GM18951 (cell line): ENCODE results near the gene FSHR.

Experiments
- POLR2A ChIP-seq: IDR thresholded peaks from 4 replicates; pipeline ENCODE4 v1.6.1; 2011; ENCODE audit warnings: mild to moderate bottlenecking; ENCODE audit not compliant: insufficient read length, insufficient read depth; ENCODE audit errors: extremely low read depth
- in situ Hi-C: fragments of 300-500 bp; cut with MboI; formaldehyde crosslinking; loops from one replicate; pipeline ENCODE4 v1.12.0; 2022; ENCODE audit warnings: low sequenced_read_pairs, mixed read lengths, inconsistent platforms; ENCODE audit not compliant: unreplicated experiment

Gene FSHR

GRCh38 chr2:48948400-48949125, 205.8 kb downstream of the FSHR start:
- in situ Hi-C loops, result loop anchor here (25.0 kb wide), 1 partner anchor 539 kb away; no protein-coding TSS in a partner anchor
- TF ChIP-seq POLR2A, result no peak

DNA sequence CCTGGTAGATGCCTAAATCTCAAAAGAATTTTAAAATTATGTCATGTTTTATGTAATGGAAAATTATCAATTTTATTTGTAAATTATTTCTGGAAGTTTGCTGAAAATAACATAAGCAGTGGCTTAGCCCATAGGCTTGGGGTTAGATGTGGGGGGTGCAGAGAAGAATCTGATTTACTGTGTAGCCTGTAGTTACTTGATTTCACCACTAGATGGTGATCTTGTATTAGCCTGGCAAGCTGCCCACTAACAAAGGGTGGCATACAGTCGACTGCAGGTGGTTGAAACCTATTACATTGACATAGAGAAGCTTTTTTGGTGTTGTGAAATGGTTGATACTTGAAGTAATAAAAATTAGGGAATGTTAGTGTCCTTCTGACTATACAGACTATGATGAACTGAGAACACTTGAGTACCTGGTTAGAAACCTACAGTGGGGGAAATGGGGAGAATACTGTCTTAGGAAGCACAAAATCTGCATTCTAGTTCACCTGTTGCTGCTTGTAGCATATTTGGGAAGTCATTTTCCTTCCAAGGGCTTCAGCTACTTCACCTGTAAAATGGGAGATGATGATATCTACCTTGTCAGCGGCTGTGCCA, 207.8 kb downstream of the FSHR start:
- in situ Hi-C loops, result loop anchor here (25.0 kb wide), 1 partner anchor 541 kb away; no protein-coding TSS in a partner anchor
- no peak for TF ChIP-seq POLR2A

- in situ Hi-C loops, result loop anchor here (25.0 kb wide), 1 partner anchor 542 kb away; no protein-coding TSS in a partner anchor
- TF ChIP-seq POLR2A, result no peak
These were observed 209.4 kb downstream of the FSHR start for GRCh38 chr2:48944956-48945355.

- in situ Hi-C loops, result loop anchor here (25.0 kb wide), 1 partner anchor 544 kb away; no protein-coding TSS in a partner anchor
- no peak for TF ChIP-seq POLR2A
These were observed 210.9 kb downstream of the FSHR start for GRCh38 chr2:48943436-48943835.

GRCh38 chr2:48941908-48942307, 212.4 kb downstream of the FSHR start:
- TF ChIP-seq POLR2A, result no peak
- in situ Hi-C loops, result loop anchor here (25.0 kb wide), 1 partner anchor 545 kb away; no protein-coding TSS in a partner anchor

GRCh38 chr2:48941456-48941855, 212.9 kb downstream of the FSHR start:
- no peak for TF ChIP-seq POLR2A
- in situ Hi-C loops, result loop anchor here (25.0 kb wide), 1 partner anchor 546 kb away; no protein-coding TSS in a partner anchor

- TF ChIP-seq POLR2A, result no peak
- in situ Hi-C loops, result loop anchor here (25.0 kb wide), 1 partner anchor 547 kb away; no protein-coding TSS in a partner anchor
These were observed 213.7 kb downstream of the FSHR start for GRCh38 chr2:48940606-48941005.

DNA sequence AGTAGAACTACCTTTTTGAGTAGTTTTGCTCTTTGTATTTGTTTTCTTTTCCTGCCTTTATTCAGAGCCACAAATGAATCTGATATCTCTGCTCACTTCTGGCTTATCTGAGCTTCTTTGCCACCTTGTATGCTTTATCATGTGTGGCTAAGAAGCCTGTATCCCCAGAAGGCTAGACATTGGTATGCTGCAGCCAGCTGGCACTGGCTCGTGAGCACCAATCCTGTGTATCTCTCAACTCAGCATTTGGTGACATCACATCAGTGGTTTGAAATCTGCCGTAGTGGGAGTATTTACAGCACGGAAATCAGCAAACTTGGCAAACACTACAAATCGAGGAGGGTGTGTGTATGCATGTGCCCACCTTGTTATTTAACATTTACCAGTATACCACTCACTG, 215.1 kb downstream of the FSHR start:
- in situ Hi-C loops, result loop anchor here (25.0 kb wide), 1 partner anchor 548 kb away; no protein-coding TSS in a partner anchor
- TF ChIP-seq POLR2A, result no peak

- in situ Hi-C loops, result loop anchor here (25.0 kb wide), 1 partner anchor 549 kb away; no protein-coding TSS in a partner anchor
These were observed 216.1 kb downstream of the FSHR start for GRCh38 chr2:48938231-48938630.

DNA sequence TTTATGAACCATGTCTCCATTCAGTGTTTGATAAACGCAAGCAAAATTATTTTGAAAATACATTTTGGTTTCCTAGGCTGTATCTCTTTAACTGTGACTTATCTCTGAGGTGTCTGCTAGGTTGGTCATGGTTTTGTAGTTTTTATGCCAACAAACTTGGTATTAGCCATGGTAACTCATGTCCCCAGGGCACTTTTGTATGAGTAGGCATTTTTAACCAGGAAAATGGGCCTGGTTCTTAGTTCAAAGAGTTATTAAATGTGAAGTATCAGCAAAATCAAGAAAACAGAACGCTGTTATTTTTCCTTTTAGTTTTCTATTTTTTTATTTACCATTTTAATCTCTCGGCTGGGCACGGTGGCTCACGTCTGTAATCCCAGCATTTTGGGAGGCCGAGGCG, 219.5 kb downstream of the FSHR start:
- in situ Hi-C loops, result loop anchor here (25.0 kb wide), 1 partner anchor 552 kb away; no protein-coding TSS in a partner anchor
- TF ChIP-seq POLR2A, result no peak

More at GRCh38 chr2:48938231-48938630, 216.1 kb downstream of the FSHR start:
- TF ChIP-seq POLR2A, result no peak

- in situ Hi-C loops, result loop anchor here (25.0 kb wide), 1 partner anchor 553 kb away; no protein-coding TSS in a partner anchor
- TF ChIP-seq POLR2A, result no peak
These were observed 220.4 kb downstream of the FSHR start for GRCh38 chr2:48933828-48934497.

GRCh38 chr2:48932667-48933066, 221.6 kb downstream of the FSHR start:
- in situ Hi-C loops, result loop anchor here (25.0 kb wide), 1 partner anchor 555 kb away; no protein-coding TSS in a partner anchor
- no peak for TF ChIP-seq POLR2A
